CD4-positive, alpha-beta T cell (primary cell): ENCODE measurements around the gene RASA2. TPM values are rescaled to one million over a fixed set of nuclear protein-coding genes. Genes with fewer than 3 reads are reported as not detected.

Source experiments
- ATAC-seq: fragments of 200-7000 bp; cut with Tn5 transposase; one replicate; pipeline ENCODE4 v1.10.0; 2022; ENCODE audit warnings: mild to moderate bottlenecking; ENCODE audit not compliant: poor library complexity
- CTCF ChIA-PET: fragments of 350-600 bp; sonication (Branson Sonifier 250); formaldehyde crosslinking; loops from one replicate; lab custom pipeline; 2021; ENCODE audit warnings: antibody characterized with exemption, inconsistent platforms; lab: Charles Lee
- POLR2A ChIA-PET: fragments of 350-600 bp; sonication (Branson Sonifier 250); formaldehyde crosslinking; loops from one replicate; lab custom pipeline; 2021; ENCODE audit warnings: antibody characterized with exemption, inconsistent platforms; lab: Charles Lee
- DNase-seq, 14 experiments: peaks; one replicate each; pipeline ENCODE4 v3.0.0-alpha.2; 2013 to 2020; ENCODE audit warnings: mixed read lengths in 2 of 14
- H3K27ac ChIP-seq, 2 donors: one replicate each; pipeline versions ENCODE4 v1.5.1 to v1.7.0; 2013; ENCODE audit warnings: low read length in 2 of 2, low read depth in 1 of 2, mild to moderate bottlenecking in 1 of 2
- H3K27me3 ChIP-seq, 2 experiments: 1 replicate in 1 of 2; 2 replicates in 1 of 2; pipeline versions ENCODE4 v1.6.1 to v1.7.0; 2013; ENCODE audit warnings: low read length in 2 of 2, control low read depth in 1 of 2, mild to moderate bottlenecking in 1 of 2, moderate library complexity in 1 of 2; ENCODE audit not compliant: insufficient read depth in 2 of 2, control insufficient read depth in 1 of 2
- H3K36me3 ChIP-seq: one replicate; pipeline ENCODE4 v1.6.1; 2013; ENCODE audit warnings: low read length, control low read depth; ENCODE audit not compliant: insufficient read depth
- H3K4me1 ChIP-seq: one replicate; pipeline ENCODE4 v1.6.1; 2013; ENCODE audit warnings: low read length, control low read depth; ENCODE audit not compliant: insufficient read depth
- H3K4me3 ChIP-seq: one replicate; pipeline ENCODE4 v1.5.1; 2013; ENCODE audit warnings: mild to moderate bottlenecking, low read length, moderate library complexity
- H3K9me3 ChIP-seq, 2 experiments: 1 replicate in 1 of 2; 2 replicates in 1 of 2; pipeline versions ENCODE4 v1.6.1 to v1.7.0; 2013; ENCODE audit warnings: low read length in 2 of 2, mild to moderate bottlenecking in 2 of 2, control low read depth in 1 of 2, moderate library complexity in 1 of 2; ENCODE audit not compliant: control insufficient read depth in 1 of 2, insufficient read depth in 1 of 2
- H3K27ac Mint-ChIP-seq: one replicate; pipeline ENCODE4 v1.8.0; 2020; ENCODE audit warnings: mixed read lengths
- H3K27me3 Mint-ChIP-seq: one replicate; pipeline ENCODE4 v1.8.0; 2021; ENCODE audit warnings: mixed read lengths
- H3K36me3 Mint-ChIP-seq: one replicate; pipeline ENCODE4 v1.8.0; 2021; ENCODE audit warnings: low read depth, mixed read lengths
- H3K4me1 Mint-ChIP-seq: one replicate; pipeline ENCODE4 v1.8.0; 2021; ENCODE audit warnings: low read depth, mixed read lengths
- H3K4me3 Mint-ChIP-seq: one replicate; pipeline ENCODE4 v1.8.0; 2020; ENCODE audit warnings: mild to moderate bottlenecking, mixed read lengths
- H3K9me3 Mint-ChIP-seq: one replicate; pipeline ENCODE4 v1.8.0; 2020; ENCODE audit warnings: mixed read lengths
- CTCF ChIP-seq: fragments of 200-600 bp; IDR thresholded peaks from one replicate; pipeline ENCODE4 v1.8.0; 2022; ENCODE audit warnings: antibody characterized with exemption, mild to moderate bottlenecking
- intact Hi-C, 2 experiments: fragments of 100-400 bp; cut with DNase I in 1 of 2; cut with micrococcal nuclease in 1 of 2; formaldehyde crosslinking; loops; one replicate each; pipeline versions ENCODE4 v1.15.1 to v1.9.0; 2023 to 2025; cut with DNase I, micrococcal nuclease
- total RNA-seq, 174 experiments: library from RNA in 2 of 174; stranded (reverse) in 2 of 174; gene quantifications; one replicate each; pipeline ENCODE4 v1.2.3 and lab custom pipeline; 2021 to 2026

The RASA2 gene
- total RNA-seq, 2 experiments from 2014 or later = 96.1 to 96.4 TPM

- no peak for DNase-seq
- Mint-ChIP-seq H3K36me3 (no peaks in the 10 kb centered on the region), H3K4me3 (no peak overlapping the region), H3K4me1 (peaks cover 7% of the 10 kb centered on the region), H3K27ac (no peak overlapping the region), H3K9me3 (no peaks in the 10 kb centered on the region), H3K27me3 (no peaks in the 10 kb centered on the region)
- no peak overlapping the region for H3K4me3 ChIP-seq
- H3K27ac ChIP-seq = no peak overlapping the region
- ChIA-PET POLR2A (no interaction called here), CTCF (no interaction called here)
- intact Hi-C loops = loop anchor here in 1 of 2 experiments (10.0 kb wide), 1 partner anchor 445 kb away; no protein-coding TSS in a partner anchor
- peaks cover 1% of the 10 kb centered on the region for H3K4me1 ChIP-seq
- no peak for TF ChIP-seq CTCF
- ATAC-seq = no peak
- no peaks in the 10 kb centered on the region for H3K27me3 ChIP-seq
- H3K36me3 ChIP-seq = no peaks in the 10 kb centered on the region
- no peaks in the 10 kb centered on the region for H3K9me3 ChIP-seq
Observed at GRCh38 chr3:141469720-141470119, 17.1 kb upstream of the RASA2 start.

GRCh38 chr3:141471160-141471559 is 15.7 kb upstream of the RASA2 start:
- no peak for DNase-seq
- Histone ChIP-seq H3K4me1 (peaks cover 7% of the 10 kb centered on the region), H3K4me3 (no peak overlapping the region), H3K36me3 (no peaks in the 10 kb centered on the region), H3K9me3 (no peaks in the 10 kb centered on the region), H3K27ac (no peak overlapping the region), H3K27me3 (no peaks in the 10 kb centered on the region)
- CTCF ChIA-PET = interaction anchor here (0.7 to 5.3 kb wide), 2 partner anchors 90 to 159 kb away, joined by 3 to 33 read pairs; no protein-coding TSS in a partner anchor
- Mint-ChIP-seq H3K36me3 (no peaks in the 10 kb centered on the region), H3K4me3 (no peak overlapping the region), H3K9me3 (no peaks in the 10 kb centered on the region), H3K27ac (no peak overlapping the region), H3K4me1 (peaks cover 21% of the 10 kb centered on the region), H3K27me3 (no peaks in the 10 kb centered on the region)
- ATAC-seq = no peak
- intact Hi-C loops = no loop called here
- TF ChIP-seq CTCF = no peak
- POLR2A ChIA-PET = no interaction called here

- H3K36me3 Mint-ChIP-seq = no peaks in the 10 kb centered on the region
- H3K4me3 ChIP-seq = no peak overlapping the region
Observed at GRCh38 chr3:141476033-141476432, 10.8 kb upstream of the RASA2 start.

More at GRCh38 chr3:141476033-141476432, 10.8 kb upstream of the RASA2 start:
- Histone ChIP-seq H3K27me3 (no peaks in the 10 kb centered on the region), H3K27ac (no peak overlapping the region), H3K4me1 (peaks cover 19% of the 10 kb centered on the region), H3K36me3 (no peaks in the 10 kb centered on the region), H3K9me3 (no peaks in the 10 kb centered on the region)
- H3K27ac Mint-ChIP-seq = peak overlapping the region; percentile 3
- DNase-seq = peak in 2 of 14 experiments; percentile 29 to 58
- TF ChIP-seq CTCF = no peak
- POLR2A ChIA-PET = no interaction called here
- CTCF ChIA-PET = interaction anchor here (0.6 to 1.8 kb wide), 3 partner anchors 11 to 85 kb away, joined by 4 to 9 read pairs (median 4); no protein-coding TSS in a partner anchor
- H3K4me3 Mint-ChIP-seq = no peak overlapping the region
- no peaks in the 10 kb centered on the region for H3K27me3 Mint-ChIP-seq
- intact Hi-C loops = loop anchor here in 1 of 2 experiments (1.0 kb wide), 1 partner anchor 83 kb away; no protein-coding TSS in a partner anchor
- H3K9me3 Mint-ChIP-seq = no peaks in the 10 kb centered on the region
- no peak for ATAC-seq
- H3K4me1 Mint-ChIP-seq = peaks cover 49% of the 10 kb centered on the region
